Kidney (tissue), 14 donors: ENCODE measurements around the gene FOXQ1. TPM values are rescaled to one million over a fixed set of nuclear protein-coding genes. Genes with fewer than 3 reads are reported as not detected.
A peak's percentile ranks its signal among the peaks of the same experiment; 100 is the strongest.

Experiments used
- DNase-seq, 5 donors: peaks; one replicate each; pipeline ENCODE4 v3.0.0-alpha.2; 2013 to 2020
- FAIRE-seq: peaks from 2 replicates; lab custom pipeline; 2012; peaks lifted over from hg19 to GRCh38; lab: Jason Lieb, UNC
- H3K27ac ChIP-seq, 2 donors: one replicate each; pipeline ENCODE4 v1.7.0; 2013; ENCODE audit warnings: low read depth in 2 of 2, low read length in 2 of 2, inconsistent platforms in 1 of 2
- H3K27me3 ChIP-seq: one replicate; pipeline ENCODE4 v1.7.1; 2013; ENCODE audit warnings: low read length, inconsistent platforms; ENCODE audit not compliant: control insufficient read depth, insufficient read depth
- H3K36me3 ChIP-seq, 3 donors: one replicate each; pipeline versions ENCODE4 v1.7.0 to v1.7.1; 2013; ENCODE audit warnings: low read length in 3 of 3, control low read depth in 1 of 3, inconsistent platforms in 1 of 3; ENCODE audit not compliant: insufficient read depth in 3 of 3, control insufficient read depth in 2 of 3
- H3K4me1 ChIP-seq, 3 donors: one replicate each; pipeline versions ENCODE4 v1.7.0 to v1.7.1; 2013; ENCODE audit warnings: low read length in 3 of 3, inconsistent platforms in 1 of 3, low read depth in 1 of 3; ENCODE audit not compliant: control insufficient read depth in 2 of 3, insufficient read depth in 2 of 3
- H3K4me3 ChIP-seq, 3 donors: one replicate each; pipeline versions ENCODE4 v1.7.0 to v1.8.1; 2013; ENCODE audit warnings: low read length in 3 of 3, control low read depth in 1 of 3, inconsistent platforms in 1 of 3
- H3K9ac ChIP-seq, 3 donors: one replicate each; pipeline versions ENCODE4 v1.7.0 to v1.7.1; 2013; ENCODE audit warnings: low read length in 3 of 3, control low read depth in 1 of 3, inconsistent platforms in 1 of 3
- H3K9me3 ChIP-seq, 3 donors: one replicate each; pipeline versions ENCODE4 v1.7.0 to v1.7.1; 2013; ENCODE audit warnings: low read length in 3 of 3, control low read depth in 1 of 3, inconsistent platforms in 1 of 3; ENCODE audit not compliant: control insufficient read depth in 2 of 3, insufficient read depth in 1 of 3
- CTCF ChIP-seq: IDR thresholded peaks from 3 replicates; pipeline ENCODE4 v1.5.1; 2012; ENCODE audit warnings: mild to moderate bottlenecking, moderate library complexity, borderline replicate concordance; ENCODE audit not compliant: insufficient read depth; ENCODE audit errors: extremely low read depth
- intact Hi-C: fragments of 100-400 bp; cut with DNase I; formaldehyde crosslinking; loops from one replicate; pipeline ENCODE4 v1.11.1; 2022
- polyA plus RNA-seq: library from polyadenylated mRNA; stranded (reverse); fragments of 350-450 nt; fragmentation: Illumina TruSeq; extraction: RNeasy Lipid Tissue Mini Kit (QIAGEN cat#74804); gene quantifications from one replicate; pipeline ENCODE4 v1.2.3, GENCODE V29; 2014; ENCODE audit warnings: low read depth, low replicate concordance; ENCODE audit not compliant: insufficient read depth
- total RNA-seq: library from RNA; stranded (reverse); fragmentation: NEBNext Ultra II Directional; extraction: Animal tissue kit (Norgen Biotek cat#: 25700); gene quantifications from one replicate; pipeline ENCODE4 v1.2.1, GENCODE V29; 2021
- donor health status: control.
- donor health status: control.
- donor health status: control.
- donor health status: control.
- donor health status: control.
- donor health status: DM: yes; HTN: yes; CAD: no.
- donor health status: Normal renal cell carcinoma (clear cell type).

The FOXQ1 gene
- total and polyA plus RNA-seq, 2 donors from 2014 or later: 6.0 to 33.6 TPM

DNA sequence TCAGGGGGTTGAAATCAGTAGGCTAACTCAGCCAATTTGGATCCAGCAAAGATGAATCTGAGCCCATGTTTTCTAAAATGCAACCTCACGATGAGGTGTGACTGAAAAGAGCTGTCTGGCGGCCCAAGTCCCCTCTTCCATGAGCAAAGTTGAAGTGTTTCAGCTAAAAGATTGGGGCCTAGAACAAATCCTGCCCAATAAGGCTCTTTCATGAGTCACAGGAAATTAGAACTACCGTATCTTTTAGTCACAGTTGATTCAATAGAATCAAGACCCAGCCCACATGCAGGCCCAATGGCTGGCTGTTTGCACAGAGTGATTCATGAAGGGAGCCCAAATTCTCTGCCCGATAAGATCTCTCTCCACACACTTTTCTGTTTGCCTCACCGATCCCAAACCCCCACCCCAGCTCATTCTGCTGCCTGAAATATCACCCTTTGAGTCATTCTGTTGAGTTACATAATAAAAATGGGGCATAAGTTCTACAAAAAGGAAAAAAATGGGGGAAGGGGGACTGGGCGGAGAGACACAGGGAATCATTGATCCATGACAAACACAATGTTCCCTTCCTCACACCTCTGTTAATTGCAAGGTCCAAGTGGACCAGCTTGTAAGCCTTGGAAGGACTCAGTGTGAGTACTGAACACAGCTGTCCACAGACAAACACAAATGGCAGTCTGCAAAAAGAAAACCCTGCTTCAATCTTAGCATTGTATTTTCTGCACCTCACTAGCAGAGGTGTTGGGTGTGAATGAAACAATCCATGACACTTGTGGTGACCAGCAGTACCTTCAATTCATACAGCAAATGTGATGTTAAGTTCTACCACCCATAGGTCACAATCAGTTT, 13.8 kb downstream of the FOXQ1 start:
- FAIRE-seq (no peak), DNase-seq (peak in 1 of 5 donors; percentile 34)
- Histone ChIP-seq H3K4me1 (peaks cover 0 to 16% (median 0%) of the 10 kb centered on the region in 3 donors), H3K9ac (no peak overlapping the region), H3K9me3 (no peaks in the 10 kb centered on the region), H3K27ac (peak overlapping the region in 1 of 2 donors; percentile 7), H3K27me3 (no peaks in the 10 kb centered on the region), H3K36me3 (no peaks in the 10 kb centered on the region), H3K4me3 (no peak overlapping the region)
- intact Hi-C loops: no loop called here
- no peak for TF ChIP-seq CTCF

- no peak for TF ChIP-seq CTCF
- Histone ChIP-seq H3K4me3 (no peak overlapping the region), H3K9ac (no peak overlapping the region), H3K27me3 (no peaks in the 10 kb centered on the region), H3K9me3 (no peaks in the 10 kb centered on the region), H3K36me3 (no peaks in the 10 kb centered on the region), H3K27ac (peak overlapping the region in 1 of 2 donors; percentile 7), H3K4me1 (peaks cover 0 to 16% (median 0%) of the 10 kb centered on the region in 3 donors)
- FAIRE-seq (no peak), DNase-seq (peak in 1 of 5 donors; percentile 18)
- intact Hi-C loops: no loop called here
Observed at GRCh38 chr6:1326535-1327121, 14.7 kb downstream of the FOXQ1 start.

- intact Hi-C loops: no loop called here
Observed at GRCh38 chr6:1327630-1328029, 15.7 kb downstream of the FOXQ1 start.

More at GRCh38 chr6:1327630-1328029, 15.7 kb downstream of the FOXQ1 start:
- no peak for DNase-seq
- no peak for TF ChIP-seq CTCF
- Histone ChIP-seq H3K36me3 (no peaks in the 10 kb centered on the region), H3K9me3 (no peaks in the 10 kb centered on the region), H3K4me3 (no peak overlapping the region), H3K27ac (no peak overlapping the region), H3K27me3 (no peaks in the 10 kb centered on the region), H3K9ac (no peak overlapping the region), H3K4me1 (peaks cover 0 to 16% (median 0%) of the 10 kb centered on the region in 3 donors)
- FAIRE-seq: no peak
